ENCODE measurements around the gene CEP152.

The CEP152 gene

DNA sequence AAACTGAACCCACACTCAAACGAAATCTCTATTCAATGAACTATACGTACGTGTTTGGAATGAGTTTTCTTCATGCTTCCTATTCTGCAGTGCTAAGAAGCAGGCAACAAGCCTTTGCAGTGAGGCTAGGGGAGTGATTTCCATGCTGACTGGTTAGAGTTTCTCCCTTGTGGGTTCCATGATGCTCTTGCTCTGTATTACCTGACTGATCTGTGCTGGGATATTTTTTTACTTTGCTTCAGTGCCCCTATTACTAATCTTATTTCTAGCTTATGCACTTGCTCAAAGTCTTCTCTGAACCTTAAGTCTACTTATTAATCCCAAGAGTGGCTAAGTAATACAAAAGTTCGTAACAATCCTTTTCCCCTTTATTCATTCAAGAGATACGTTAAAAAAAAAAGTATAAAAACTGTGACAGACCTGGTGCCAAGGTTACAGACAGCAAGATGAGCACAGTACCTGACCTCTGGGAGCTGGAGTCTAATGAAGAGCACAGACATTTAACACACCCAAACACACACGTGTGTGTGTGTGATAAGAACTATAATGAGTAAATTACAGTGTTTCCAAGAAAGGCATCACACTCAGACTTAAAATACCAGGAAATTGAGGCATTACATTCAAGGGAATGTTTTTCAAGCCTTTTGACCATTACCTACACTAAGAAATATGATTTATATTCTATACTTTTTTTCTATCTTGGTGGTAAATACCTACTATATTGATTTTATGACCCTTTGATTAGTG lies 114.9 kb downstream of the CEP152 start:
- DNase-seq = no peak

DNA sequence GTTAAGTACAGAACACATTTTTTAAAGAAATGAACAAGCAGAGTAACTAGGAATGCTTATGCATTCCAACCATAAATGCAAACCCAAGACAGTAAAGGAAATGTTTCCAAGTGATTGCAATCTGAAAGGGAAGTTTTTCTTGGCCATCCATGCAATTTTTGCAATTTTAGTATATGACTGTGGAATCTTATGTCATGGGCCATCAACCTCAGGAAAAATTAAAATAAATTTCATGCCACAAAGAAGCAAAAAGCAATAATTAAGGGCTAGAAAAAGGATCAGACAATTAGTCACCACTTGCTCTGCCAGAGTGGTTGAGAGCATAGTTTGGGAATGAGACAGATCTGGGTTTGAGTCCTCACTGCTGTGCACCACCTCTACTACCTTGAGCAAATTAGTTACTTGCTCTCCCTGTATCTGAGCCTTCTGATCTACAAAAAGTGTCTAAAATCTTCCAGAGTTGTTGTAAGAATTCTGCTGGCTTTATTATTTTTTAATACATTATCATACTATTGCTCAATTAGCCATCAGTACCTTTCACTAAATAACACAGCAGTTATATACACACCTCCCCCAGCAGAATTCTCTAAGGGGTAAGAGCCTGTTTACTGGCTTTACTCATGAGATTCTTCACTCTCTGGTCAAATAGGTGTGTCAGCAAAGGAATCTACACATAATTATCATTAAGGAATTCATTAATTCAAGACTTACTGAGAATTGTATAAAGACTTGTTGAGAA lies 115.6 kb downstream of the CEP152 start:
- DNase-seq = no peak

DNA sequence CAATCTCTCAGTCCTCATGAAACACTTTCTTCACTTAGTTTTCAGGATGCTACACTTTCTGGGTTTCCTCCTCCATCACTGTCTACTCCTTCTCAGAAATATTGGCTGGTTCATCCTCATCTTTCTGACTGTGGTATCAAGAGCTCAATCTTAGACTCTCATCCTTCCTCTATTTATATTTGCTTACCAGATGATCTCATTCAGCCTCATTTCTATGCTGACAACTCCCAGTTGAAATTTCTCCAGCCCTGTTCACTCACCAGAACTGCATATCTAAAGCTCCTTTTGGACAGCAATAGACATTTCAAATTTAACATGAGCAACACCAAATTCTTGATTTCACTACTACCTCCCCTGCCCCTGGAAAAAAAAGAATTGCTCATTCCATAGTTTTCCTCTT lies 117.4 kb downstream of the CEP152 start:
- DNase-seq = no peak

DNA sequence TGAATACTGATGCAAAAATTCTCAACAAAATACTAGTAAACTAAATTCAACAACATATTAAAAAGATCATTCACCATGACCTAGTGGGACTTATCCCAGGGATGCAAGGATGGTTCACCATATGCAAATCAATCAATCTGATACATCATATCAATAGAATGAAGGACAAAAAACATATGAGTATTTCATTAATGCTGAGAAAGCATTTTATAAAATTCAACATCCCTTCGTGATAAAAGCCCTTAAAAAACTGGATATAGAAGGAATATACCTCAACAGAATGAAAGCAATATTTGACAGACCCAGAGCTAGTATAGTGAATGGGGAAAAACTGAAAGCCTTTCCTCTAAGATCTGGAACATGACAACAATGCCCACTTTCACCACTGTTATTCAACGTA lies 122.4 kb downstream of the CEP152 start:
- DNase-seq = no peak

Measured in SHP77 treated with DMSO at 0.1 percent for 48 hours (cell line).